Calu3 (cell line): ENCODE measurements around the gene MLH1. TPM values are rescaled to one million over a fixed set of nuclear protein-coding genes. Genes with fewer than 3 reads are reported as not detected.

Source experiments
- BruUV-seq: library from RNA; stranded (reverse); fragments of 400-500 nt; replicated peaks from 2 replicates; lab custom pipeline; 2021; lab: Mats Ljungman, UMichigan
- CTCF ChIA-PET: fragments of 300-600 bp; sonication (Branson Sonifier 250); formaldehyde crosslinking; loops from one replicate; lab custom pipeline; 2022; ENCODE audit warnings: antibody characterized with exemption; lab: Charles Lee
- DNase-seq: peaks from one replicate; pipeline ENCODE4 v3.0.0; 2022
- H3K27ac Mint-ChIP-seq: one replicate; pipeline ENCODE4 v1.8.0; 2022; ENCODE audit warnings: mixed read lengths; ENCODE audit not compliant: unreplicated experiment
- H3K27me3 Mint-ChIP-seq: one replicate; pipeline ENCODE4 v1.8.0; 2022; ENCODE audit warnings: mixed read lengths; ENCODE audit not compliant: unreplicated experiment
- H3K36me3 Mint-ChIP-seq: one replicate; pipeline ENCODE4 v1.8.0; 2022; ENCODE audit warnings: mild to moderate bottlenecking, moderate library complexity, mixed read lengths; ENCODE audit not compliant: insufficient read depth, unreplicated experiment
- H3K4me1 Mint-ChIP-seq: one replicate; pipeline ENCODE4 v1.8.0; 2022; ENCODE audit warnings: mild to moderate bottlenecking, low read depth, mixed read lengths; ENCODE audit not compliant: unreplicated experiment
- H3K4me3 Mint-ChIP-seq: one replicate; pipeline ENCODE4 v1.8.0; 2022; ENCODE audit warnings: mild to moderate bottlenecking, low read depth, moderate library complexity, mixed read lengths; ENCODE audit not compliant: unreplicated experiment
- H3K9me3 Mint-ChIP-seq: one replicate; pipeline ENCODE4 v1.8.0; 2022; ENCODE audit warnings: low read depth, mixed read lengths; ENCODE audit not compliant: unreplicated experiment
- CTCF ChIP-seq: fragments of 200-600 bp; IDR thresholded peaks from one replicate; pipeline ENCODE4 v1.8.0; 2022; ENCODE audit warnings: antibody characterized with exemption; ENCODE audit not compliant: unreplicated experiment
- intact Hi-C: fragments of 100-400 bp; cut with micrococcal nuclease; formaldehyde crosslinking; loops from one replicate; pipeline ENCODE4 v1.10.0; 2022; ENCODE audit not compliant: unreplicated experiment
- total RNA-seq: library from RNA; stranded (reverse); gene quantifications from 2 replicates; pipeline ENCODE4 v1.2.3, GENCODE V29; 2022

The MLH1 gene
- total RNA-seq, 1 experiment from 2014 or later = 32.8 TPM

- no TSS peak for BruUV-seq
- no peaks in the 10 kb centered on the region for H3K27me3 Mint-ChIP-seq
- no peak overlapping the region for H3K27ac Mint-ChIP-seq
- DNase-seq = no peak
- H3K9me3 Mint-ChIP-seq = no peaks in the 10 kb centered on the region
- no peak for TF ChIP-seq CTCF
- peaks cover 6% of the 10 kb centered on the region for H3K36me3 Mint-ChIP-seq
- CTCF ChIA-PET = no interaction called here
- intact Hi-C loops = no loop called here
- no peaks in the 10 kb centered on the region for H3K4me1 Mint-ChIP-seq
- no peak overlapping the region for H3K4me3 Mint-ChIP-seq
Measured at GRCh38 chr3:37032961-37033360, 39.6 kb downstream of the MLH1 start.

- Mint-ChIP-seq H3K36me3 (no peaks in the 10 kb centered on the region), H3K9me3 (no peaks in the 10 kb centered on the region), H3K4me1 (no peaks in the 10 kb centered on the region), H3K4me3 (no peak overlapping the region), H3K27ac (no peak overlapping the region), H3K27me3 (no peaks in the 10 kb centered on the region)
- no TSS peak for BruUV-seq
- no peak for DNase-seq
- intact Hi-C loops = no loop called here
- no peak for TF ChIP-seq CTCF
- CTCF ChIA-PET = no interaction called here
Measured at GRCh38 chr3:37037352-37037751, 44.0 kb downstream of the MLH1 start.

GRCh38 chr3:37039161-37039846, 46.0 kb downstream of the MLH1 start:
- intact Hi-C loops = no loop called here
- Mint-ChIP-seq H3K4me3 (no peak overlapping the region), H3K36me3 (no peaks in the 10 kb centered on the region), H3K27ac (no peak overlapping the region), H3K9me3 (no peaks in the 10 kb centered on the region), H3K4me1 (no peaks in the 10 kb centered on the region), H3K27me3 (no peaks in the 10 kb centered on the region)
- TF ChIP-seq CTCF = no peak
- BruUV-seq = no TSS peak
- CTCF ChIA-PET = no interaction called here
- DNase-seq = no peak

- H3K27me3 Mint-ChIP-seq = no peaks in the 10 kb centered on the region
- no peak overlapping the region for H3K27ac Mint-ChIP-seq
- H3K9me3 Mint-ChIP-seq = no peaks in the 10 kb centered on the region
- no peak overlapping the region for H3K4me3 Mint-ChIP-seq
- TF ChIP-seq CTCF = no peak
- intact Hi-C loops = no loop called here
- CTCF ChIA-PET = no interaction called here
- no peaks in the 10 kb centered on the region for H3K4me1 Mint-ChIP-seq
- H3K36me3 Mint-ChIP-seq = no peaks in the 10 kb centered on the region
- no peak for DNase-seq
- no TSS peak for BruUV-seq
Measured at GRCh38 chr3:37040231-37040630, 46.9 kb downstream of the MLH1 start.
